Caki2 (cell line): Measurements from ENCODE around the gene CD5L. TPM values are rescaled to one million over a fixed set of nuclear protein-coding genes. Genes with fewer than 3 reads are reported as not detected.
A peak's percentile ranks its signal among the peaks of the same experiment; 100 is the strongest.

Experiments used
- DNase-seq: peaks from one replicate; pipeline ENCODE4 v3.0.0-alpha.2; 2015; ENCODE audit warnings: low read depth
- in situ Hi-C: cut with HindIII; loops from 2 replicates; pipeline ENCODE4 v1.10.0; 2016; ENCODE audit warnings: low sequenced_read_pairs, low pct_unique_long_range_greater_than_20kb, mixed read lengths
- total RNA-seq: library from RNA; depleted of rRNA; stranded (reverse); fragments of >200 nt; shearing (Covaris generic); gene quantifications from 2 replicates; pipeline ENCODE4 v1.2.3, GENCODE V29; 2014; ENCODE audit warnings: low replicate concordance; rRNA removed

Gene CD5L
- total RNA-seq, result not detected in 2 replicates

DNA sequence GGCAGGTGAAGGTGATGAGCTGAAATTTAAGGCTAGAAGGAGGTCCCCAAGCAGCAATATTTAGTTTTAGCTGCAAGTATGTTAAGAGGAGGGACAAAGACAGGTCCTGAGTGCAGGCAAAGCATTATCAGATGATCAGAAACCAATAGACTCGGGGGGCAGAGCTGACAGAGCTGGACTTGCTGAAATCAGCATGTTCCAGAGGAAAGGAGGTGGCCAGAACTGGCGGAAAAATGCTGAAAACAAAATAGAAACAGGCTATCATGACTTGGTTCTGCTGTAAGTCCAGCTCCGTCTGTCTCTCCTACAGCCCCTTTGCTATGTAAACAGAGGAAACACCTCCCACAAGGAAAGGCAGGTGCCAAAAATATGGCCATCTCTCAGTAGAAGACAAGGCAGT lies at the start of gene CD5L:
Gene CD5L (minus strand): TSS at position 101 of the 400 bp plus-strand sequence. CDS start 107 bp downstream, outside the sequence.
- DNase-seq, result no peak
- in situ Hi-C loops, result no loop called here

DNA sequence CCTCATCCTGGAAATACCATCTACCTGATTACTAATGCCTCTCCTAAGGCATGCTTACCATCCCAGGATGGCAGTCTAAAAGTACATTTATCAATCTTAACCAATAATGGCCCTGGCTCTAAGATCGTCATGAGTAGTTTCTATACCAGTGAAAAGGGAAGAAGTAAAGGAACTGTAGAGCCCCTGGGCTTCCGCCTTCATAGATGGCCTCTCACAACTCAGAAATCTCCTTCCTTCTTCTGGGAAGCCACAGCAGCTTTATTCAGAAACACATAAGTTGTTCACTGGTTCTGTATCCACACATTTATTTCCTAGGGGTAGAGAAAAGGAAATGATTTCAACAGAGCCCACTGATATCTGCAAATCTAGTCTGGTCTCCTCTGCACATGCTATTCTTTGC lies 41.0 kb upstream of the CD5L start:
- in situ Hi-C loops, result no loop called here
- DNase-seq, result no peak

DNA sequence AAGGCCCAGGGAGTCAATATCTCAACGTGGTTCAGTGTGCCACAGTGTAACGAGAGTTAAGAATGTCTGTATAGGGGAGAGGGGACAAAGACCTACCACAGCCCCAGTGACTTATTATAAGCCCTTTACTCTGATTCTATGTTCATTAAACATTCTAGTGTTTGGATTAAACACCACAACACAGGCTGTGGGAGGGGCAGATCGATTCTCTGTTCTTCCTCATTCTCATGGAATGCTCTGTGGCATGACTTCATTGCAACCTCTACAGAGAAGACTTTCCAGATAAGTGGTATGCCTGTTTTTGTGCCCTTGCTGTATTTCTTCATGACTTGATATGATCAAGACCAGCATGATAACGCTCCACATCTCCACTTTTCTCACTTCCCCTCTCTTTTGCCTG lies 39.0 kb upstream of the CD5L start:
- in situ Hi-C loops, result no loop called here
- no peak for DNase-seq

GRCh38 chr1:157878059-157878458 lies 36.5 kb upstream of the CD5L start:
- DNase-seq, result peak; percentile 39
- in situ Hi-C loops, result no loop called here

- in situ Hi-C loops, result no loop called here
Observed at GRCh38 chr1:157870490-157870889, 28.9 kb upstream of the CD5L start.

DNA sequence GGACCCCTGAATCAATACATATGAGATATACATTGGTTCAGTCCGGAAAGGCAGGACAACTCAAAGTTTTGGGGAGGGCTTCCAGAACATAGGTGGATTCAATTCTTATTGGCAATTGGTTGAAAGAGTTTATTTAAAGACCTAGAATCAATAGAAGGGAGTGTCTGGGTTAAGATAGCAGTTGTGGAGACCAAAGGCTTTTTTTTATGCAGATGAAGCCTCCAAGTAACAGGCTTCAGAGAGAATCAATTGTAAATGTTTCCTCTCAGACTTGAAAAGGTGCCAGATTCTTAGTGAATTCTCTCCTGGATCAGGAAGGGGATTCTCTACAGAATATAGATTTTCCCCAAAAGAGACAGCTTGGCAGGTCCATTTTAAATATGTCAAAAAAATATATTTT lies 27.0 kb upstream of the CD5L start:
- in situ Hi-C loops, result no loop called here

More at GRCh38 chr1:157870490-157870889, 28.9 kb upstream of the CD5L start:
- DNase-seq, result no peak

DNA sequence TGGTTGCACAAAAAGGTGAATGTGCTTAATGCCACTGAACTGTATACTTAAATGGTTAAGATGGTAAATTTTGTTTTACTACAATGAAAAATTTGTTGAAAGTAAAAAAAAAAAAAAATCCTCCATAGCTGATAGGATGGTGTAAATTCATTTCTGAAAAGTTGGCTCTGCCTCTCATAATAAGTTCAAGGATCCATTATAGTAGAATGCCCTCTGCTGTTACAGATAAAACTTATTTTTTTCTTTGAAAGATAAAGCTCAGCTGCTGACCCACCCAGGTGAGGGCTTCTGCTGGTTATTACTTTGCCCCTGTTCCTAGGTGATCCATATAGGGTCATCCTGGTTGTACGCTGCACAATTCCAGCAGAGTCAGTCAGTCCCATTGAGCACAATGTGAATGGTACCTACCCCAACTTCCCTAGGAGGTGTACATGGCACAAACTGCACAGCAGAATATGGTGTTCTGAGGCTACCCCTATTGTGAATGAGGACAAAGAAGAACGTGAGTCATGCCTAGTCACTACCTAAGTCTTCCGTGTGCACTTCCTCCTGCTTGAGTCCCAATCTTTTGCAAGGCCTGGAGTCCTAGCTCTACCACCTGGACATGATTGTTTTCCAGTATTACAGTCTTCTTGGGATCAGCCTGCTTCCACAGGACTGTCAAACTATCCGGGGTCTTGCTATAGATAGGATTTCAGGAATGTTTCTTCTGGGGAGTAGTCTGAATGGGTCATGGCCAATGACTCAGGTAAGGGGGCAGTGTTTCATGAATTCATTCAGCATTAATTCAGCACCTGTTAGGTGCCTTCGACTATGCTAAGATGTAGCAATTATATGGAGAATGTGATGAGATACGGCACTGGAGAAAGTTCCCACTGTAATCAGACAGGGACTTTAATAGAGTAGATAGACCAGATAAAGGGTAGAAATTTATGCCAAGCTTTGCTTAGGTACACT lies 20.8 kb upstream of the CD5L start:
- no peak for DNase-seq
- in situ Hi-C loops, result no loop called here

More for the DNA sequence above, 27.0 kb upstream of the CD5L start:
- no peak for DNase-seq

DNA sequence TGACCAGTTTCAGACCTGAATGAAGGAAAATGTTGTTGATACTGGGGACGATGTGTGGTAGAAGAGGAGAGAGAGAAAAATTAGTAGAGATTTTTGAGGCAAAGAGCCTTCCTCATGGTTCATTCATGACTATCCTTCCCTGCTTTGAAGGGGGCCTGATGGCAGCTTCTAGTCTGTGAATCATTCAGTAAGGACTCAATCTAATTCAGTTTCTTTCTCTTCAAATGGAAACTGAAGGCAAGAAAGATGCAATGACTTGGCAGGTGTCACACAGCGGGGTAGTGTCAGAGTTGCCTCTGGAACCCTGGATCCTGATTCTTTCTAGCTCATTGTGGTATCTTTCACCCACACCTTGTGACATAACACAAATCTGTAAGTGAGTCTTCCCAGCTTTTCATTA lies 14.9 kb upstream of the CD5L start:
- no peak for DNase-seq
- in situ Hi-C loops, result no loop called here

DNA sequence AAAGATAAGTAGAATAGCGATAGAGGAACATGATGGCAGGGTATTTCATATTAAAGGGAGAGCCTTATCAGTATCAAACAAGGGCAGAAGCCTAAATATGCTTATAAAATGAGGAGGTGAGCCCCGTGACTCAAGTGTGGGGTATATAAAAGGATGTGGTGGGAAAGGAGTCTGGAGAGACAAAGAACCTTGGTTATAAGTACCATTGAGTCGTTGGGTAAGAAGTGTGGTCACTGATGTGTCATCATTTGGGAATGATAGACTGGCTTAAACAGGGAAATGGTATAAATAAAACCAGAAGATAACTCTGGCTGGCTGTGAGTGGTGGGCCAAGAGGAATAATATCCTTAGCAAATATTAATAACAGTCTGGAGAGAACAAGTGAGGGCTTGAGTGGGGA lies 10.9 kb upstream of the CD5L start:
- no peak for DNase-seq

DNA sequence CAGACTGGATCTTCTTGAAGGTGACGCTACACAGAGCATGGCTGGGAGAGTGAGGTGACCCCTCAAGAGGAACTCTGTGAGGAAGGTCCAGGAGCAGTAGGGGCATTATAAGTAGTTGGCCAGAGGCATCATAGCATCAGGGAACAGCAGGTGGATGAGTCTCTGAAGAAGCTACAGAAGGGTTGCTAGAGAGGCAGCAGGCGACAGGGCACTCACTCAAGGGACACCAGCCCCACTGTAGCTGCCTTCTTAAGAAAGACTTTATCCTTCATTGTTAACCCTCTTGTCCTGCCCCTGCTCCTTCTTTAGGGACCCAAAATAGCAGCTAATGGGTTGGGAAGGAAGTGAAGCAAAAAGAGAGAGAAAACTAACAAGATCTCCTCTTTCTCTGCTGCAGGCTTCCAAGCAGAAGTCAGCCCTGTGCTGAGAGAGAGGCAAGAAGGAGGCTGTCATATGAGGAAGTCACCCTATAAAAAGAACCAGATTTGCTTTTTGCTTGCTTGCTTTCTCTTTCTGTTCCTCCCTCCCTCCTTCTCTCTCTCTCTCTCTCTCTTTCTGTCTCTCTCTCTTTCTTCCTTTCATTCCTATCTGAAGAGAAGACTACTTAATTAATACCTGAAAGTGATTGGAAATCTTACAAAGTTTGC lies 7.7 kb upstream of the CD5L start:
- no peak for DNase-seq
- in situ Hi-C loops, result no loop called here

More for the DNA sequence above, 10.9 kb upstream of the CD5L start:
- in situ Hi-C loops, result no loop called here

GRCh38 chr1:157844089-157844830 lies 2.7 kb upstream of the CD5L start:
- in situ Hi-C loops, result no loop called here
- no peak for DNase-seq

DNA sequence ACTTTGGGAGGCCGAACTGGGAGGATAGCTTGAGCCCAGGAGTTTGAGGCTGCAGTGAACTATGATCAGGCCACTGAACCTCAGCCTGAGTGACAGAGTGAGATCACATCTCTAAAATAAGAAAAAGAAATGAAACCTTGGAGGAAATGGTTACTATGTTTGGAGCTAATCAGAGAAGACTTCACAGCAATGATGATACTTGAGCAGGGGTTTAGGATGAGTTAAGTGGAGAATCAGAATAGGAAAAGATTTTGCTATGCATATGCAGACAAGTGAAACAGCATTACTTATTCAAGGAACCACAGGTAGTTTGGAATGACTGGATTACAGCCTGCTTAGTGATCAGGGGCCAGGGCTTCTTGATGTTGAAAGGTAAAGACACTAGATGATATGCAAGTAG lies 1.3 kb upstream of the CD5L start:
- no peak for DNase-seq
- in situ Hi-C loops, result no loop called here

- in situ Hi-C loops, result no loop called here
- DNase-seq, result no peak
Observed at GRCh38 chr1:157838966-157839365, 2.6 kb downstream of the CD5L start.

- in situ Hi-C loops, result no loop called here
- DNase-seq, result no peak
Observed at GRCh38 chr1:157834430-157834829, 7.2 kb downstream of the CD5L start.

- in situ Hi-C loops, result no loop called here
- no peak for DNase-seq
Observed at GRCh38 chr1:157833145-157833544, 8.5 kb downstream of the CD5L start.

DNA sequence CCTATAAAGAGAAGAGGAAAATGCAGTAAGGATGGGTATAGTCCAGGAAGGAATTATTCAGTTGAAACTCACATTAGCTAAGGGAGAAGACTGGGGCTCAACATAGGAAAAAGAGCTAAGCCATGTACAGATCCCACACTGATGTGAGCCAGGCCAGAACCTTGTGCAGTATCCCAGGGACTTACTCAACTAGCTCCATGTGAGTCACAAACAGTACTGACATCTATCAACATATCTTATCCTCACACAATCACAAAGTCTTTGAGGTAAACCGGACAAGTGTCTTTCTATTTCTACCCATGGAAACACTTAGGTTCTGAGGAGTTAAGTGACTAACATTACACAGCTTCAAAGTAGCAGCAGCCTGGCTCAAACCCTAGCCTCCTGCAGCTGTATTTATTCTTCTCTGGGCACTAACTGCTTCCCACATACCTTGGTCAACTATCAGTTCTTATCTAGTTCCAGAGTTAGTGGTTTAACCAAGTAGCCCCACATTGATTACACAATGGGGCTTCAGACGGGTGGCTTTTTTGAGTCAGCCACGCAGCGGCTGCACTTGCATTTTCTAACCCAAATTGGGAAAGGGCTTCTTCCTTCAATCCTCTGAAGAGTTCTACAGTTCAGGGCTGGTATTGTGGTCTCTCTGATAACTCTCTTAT lies 9.5 kb downstream of the CD5L start:
- in situ Hi-C loops, result no loop called here
- no peak for DNase-seq

GRCh38 chr1:157830887-157831286 lies 10.7 kb downstream of the CD5L start:
- in situ Hi-C loops, result no loop called here
- no peak for DNase-seq

DNA sequence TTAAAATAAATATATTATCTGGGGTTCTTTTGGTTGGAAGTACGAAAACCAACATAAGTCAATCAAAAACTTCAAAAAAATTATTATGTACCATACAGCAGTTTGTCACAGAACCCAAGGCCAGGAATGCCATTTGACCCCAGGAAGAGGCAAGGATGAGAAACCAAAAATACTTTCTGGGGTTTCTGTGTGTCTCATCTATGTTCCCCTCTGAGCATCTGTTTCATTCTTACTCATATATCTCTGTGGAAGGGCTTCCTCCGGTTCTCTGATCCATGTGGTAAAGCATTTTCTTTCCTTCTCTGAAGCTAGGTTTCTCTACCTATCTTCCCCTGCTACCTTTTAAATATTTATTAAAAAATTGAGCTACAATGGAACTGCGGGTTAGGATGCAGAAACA lies 11.9 kb downstream of the CD5L start:
- in situ Hi-C loops, result no loop called here
- no peak for DNase-seq
